ENCODE measurements around the gene PPFIA2.

DNA sequence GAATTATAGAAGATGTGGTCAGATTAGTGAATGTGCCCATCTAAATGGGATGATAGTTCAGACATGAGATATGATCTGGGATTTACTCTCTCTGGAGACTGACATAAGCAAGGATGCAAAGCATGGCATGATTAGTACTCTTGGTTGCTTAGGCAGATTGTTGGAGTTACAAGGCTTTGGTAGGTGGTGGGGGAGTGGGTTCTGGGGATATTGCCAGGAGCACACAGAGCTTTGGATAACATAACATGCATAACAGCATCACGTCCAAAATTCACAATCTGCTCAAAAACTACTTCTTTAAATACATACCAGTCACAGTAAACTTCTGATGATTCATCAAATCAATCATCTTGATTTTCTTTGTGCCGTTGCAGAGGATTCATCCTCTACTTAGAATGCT, 393.9 kb downstream of the PPFIA2 start:
- TF ChIP-seq, protein P1, sequence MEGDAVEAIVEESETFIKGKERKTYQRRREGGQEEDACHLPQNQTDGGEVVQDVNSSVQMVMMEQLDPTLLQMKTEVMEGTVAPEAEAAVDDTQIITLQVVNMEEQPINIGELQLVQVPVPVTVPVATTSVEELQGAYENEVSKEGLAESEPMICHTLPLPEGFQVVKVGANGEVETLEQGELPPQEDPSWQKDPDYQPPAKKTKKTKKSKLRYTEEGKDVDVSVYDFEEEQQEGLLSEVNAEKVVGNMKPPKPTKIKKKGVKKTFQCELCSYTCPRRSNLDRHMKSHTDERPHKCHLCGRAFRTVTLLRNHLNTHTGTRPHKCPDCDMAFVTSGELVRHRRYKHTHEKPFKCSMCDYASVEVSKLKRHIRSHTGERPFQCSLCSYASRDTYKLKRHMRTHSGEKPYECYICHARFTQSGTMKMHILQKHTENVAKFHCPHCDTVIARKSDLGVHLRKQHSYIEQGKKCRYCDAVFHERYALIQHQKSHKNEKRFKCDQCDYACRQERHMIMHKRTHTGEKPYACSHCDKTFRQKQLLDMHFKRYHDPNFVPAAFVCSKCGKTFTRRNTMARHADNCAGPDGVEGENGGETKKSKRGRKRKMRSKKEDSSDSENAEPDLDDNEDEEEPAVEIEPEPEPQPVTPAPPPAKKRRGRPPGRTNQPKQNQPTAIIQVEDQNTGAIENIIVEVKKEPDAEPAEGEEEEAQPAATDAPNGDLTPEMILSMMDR (IDR thresholded peaks at IDR 0.05; ENCODE audit: insufficient read depth, low read depth, low read length) = no peak
- TF ChIP-seq EZH2 (IDR thresholded peaks at IDR 0.05; ENCODE audit: insufficient read depth, low read length) = no peak

Measured in astrocyte (in vitro differentiated cells and primary cell).